Measurements from ENCODE around the gene ARID1B. TPM values are rescaled to one million over a fixed set of nuclear protein-coding genes. Genes with fewer than 3 reads are reported as not detected.
A peak's percentile ranks its signal among the peaks of the same experiment; 100 is the strongest.

Gene ARID1B
- total and polyA plus RNA-seq, 9 of the 15 experiments (the other 6 are each of a cell fraction or from before 2014, with no cell fraction given): 12.5 to 50.5 (median 25.8) TPM

GRCh38 chr6:157034436-157035230, 257.5 kb downstream of the ARID1B start (continued):
- TF ChIP-seq MNT (conservative IDR thresholded peaks at IDR 0.05): no peak
- TF ChIP-seq RAD21 (CRISPR knock-in tag; conservative IDR thresholded peaks at IDR 0.05 in 1 of 2, IDR thresholded peaks at IDR 0.05 in 1 of 2): peak; percentile 67 to 82
- TF ChIP-seq MYBL2 (IDR thresholded peaks at IDR 0.05; ENCODE audit: low read depth): no peak
- no peak for TF ChIP-seq MYBL2 (CRISPR knock-in tag; IDR thresholded peaks at IDR 0.05; ENCODE audit: borderline replicate concordance)
- TF ChIP-seq HMG20B (CRISPR knock-in tag; IDR thresholded peaks at IDR 0.05): no peak
- 0 out of 2 replicates have a peak, but pooled peaks have one; percentile 12 for TF ChIP-seq POLR2H (tag; IDR thresholded peaks at IDR 0.05; ENCODE audit: low read depth)
- TF ChIP-seq ZNF232 (CRISPR knock-in tag; IDR thresholded peaks at IDR 0.05): no peak
- TF ChIP-seq SMARCC2 (IDR thresholded peaks at IDR 0.05; ENCODE audit: low read depth): no peak
- no peak for TF ChIP-seq CBX8 (IDR thresholded peaks at IDR 0.05; ENCODE audit: borderline replicate concordance, extremely low read depth, low read depth, low read length, poor library complexity, severe bottlenecking)
